Frontal cortex (tissue), 4 donors: Measurements from ENCODE around the gene HAAO. TPM values are rescaled to one million over a fixed set of nuclear protein-coding genes. Genes with fewer than 3 reads are reported as not detected.

Experiments
- DNase-seq, 2 donors: peaks; one replicate each; pipeline ENCODE4 v3.0.0; 2012; ENCODE audit warnings: low spot score in 2 of 2
- FAIRE-seq: peaks from 2 replicates; lab custom pipeline; 2012; peaks lifted over from hg19 to GRCh38; lab: Jason Lieb, UNC
- total RNA-seq: library from RNA; depleted of rRNA; stranded (reverse); fragments of >200 nt; gene quantifications from one replicate; pipeline ENCODE4 v1.2.3, GENCODE V29; 2014
- donor health status: control.
- donor health status: control.
- donor health status: control.

The HAAO gene
- total RNA-seq, 1 donor from 2014 or later, result 0.82 TPM

DNA sequence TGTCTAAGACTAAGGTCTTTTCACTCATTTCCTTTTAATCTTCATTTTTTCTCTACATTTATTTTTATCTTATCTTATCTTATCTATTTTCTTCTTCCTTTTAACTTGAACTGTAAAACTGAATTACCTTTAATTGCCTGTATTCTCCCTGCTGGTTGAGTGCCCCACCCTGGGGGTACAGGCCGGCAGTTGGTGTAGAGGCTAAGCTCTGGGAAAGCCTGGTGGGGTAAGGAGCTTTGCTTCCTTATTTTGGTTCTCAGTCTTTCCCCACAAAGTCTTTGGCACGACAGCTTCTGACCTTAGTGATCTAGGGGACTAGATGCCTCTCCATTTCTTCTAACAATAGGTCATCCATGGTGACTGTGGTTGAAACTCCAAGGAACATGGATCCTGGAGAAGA lies 26.8 kb upstream of the HAAO start:
- DNase-seq, result no peak

DNA sequence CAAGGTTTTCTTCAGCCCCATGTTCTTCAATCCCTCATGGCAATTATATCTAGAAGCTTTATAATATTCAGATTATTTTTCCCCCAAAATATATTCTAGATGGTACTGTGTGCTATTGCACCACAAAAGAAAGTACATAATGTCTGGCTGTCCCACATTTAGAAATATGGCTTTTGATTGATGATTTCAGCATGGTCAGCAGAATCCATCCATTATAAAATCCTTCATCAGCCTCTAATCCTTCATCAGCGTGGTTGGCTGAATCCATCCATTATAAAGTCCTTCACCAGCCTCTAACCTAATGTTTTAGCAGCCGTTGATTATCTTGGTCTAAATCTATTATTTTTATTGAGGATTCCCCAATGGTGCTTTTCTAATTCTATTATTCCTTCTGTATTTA lies 23.3 kb upstream of the HAAO start:
- no peak for FAIRE-seq
- DNase-seq, result no peak

More for the DNA sequence above, 26.8 kb upstream of the HAAO start:
- no peak for FAIRE-seq

DNA sequence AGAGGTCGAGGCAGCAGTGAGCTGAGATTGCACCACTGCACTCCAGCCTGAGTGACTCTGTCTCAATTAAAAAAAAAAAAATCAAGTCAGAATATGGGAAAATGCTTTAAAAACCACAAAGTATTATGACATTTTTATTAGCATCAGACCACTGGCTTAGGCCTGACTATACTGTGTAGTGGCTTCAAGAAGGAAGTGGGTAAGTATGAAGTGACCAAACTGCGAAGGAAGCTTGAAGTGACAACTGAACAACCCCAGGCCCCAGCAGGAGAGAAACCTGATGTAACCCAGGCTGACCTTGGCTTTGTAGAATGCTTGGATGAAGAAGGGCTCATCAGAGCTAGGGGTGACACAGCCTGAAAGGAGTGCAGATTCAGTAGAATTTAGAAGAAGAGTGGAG lies 21.4 kb upstream of the HAAO start:
- FAIRE-seq (no peak), DNase-seq (no peak)

DNA sequence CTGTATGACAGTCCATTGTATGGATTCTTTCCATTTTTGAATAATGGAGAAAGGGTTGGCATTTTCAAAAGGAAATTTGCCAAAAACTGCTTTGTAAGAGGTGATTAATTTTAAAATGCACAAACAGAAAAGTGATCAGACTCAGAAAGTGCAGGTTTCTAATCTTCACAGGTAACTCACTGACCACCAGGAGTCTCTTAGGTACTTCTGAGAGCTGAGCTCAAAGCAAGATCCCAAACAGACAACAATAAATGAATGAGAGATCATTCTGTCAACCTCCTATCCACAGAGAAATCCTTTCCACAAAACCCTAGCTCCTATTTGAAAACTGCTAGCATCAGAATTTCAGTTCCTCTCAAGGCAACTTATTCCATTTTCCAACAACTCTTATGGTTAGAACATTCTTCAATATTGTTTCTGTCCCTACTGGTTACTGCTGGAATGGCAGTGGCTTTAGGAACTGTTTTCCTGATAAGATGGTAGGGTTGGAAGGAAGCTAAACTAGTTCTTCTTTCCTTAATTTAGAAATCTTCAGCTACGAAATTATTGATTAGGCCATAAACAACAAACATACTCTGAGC lies 20.6 kb upstream of the HAAO start:
- FAIRE-seq (no peak), DNase-seq (no peak)

DNA sequence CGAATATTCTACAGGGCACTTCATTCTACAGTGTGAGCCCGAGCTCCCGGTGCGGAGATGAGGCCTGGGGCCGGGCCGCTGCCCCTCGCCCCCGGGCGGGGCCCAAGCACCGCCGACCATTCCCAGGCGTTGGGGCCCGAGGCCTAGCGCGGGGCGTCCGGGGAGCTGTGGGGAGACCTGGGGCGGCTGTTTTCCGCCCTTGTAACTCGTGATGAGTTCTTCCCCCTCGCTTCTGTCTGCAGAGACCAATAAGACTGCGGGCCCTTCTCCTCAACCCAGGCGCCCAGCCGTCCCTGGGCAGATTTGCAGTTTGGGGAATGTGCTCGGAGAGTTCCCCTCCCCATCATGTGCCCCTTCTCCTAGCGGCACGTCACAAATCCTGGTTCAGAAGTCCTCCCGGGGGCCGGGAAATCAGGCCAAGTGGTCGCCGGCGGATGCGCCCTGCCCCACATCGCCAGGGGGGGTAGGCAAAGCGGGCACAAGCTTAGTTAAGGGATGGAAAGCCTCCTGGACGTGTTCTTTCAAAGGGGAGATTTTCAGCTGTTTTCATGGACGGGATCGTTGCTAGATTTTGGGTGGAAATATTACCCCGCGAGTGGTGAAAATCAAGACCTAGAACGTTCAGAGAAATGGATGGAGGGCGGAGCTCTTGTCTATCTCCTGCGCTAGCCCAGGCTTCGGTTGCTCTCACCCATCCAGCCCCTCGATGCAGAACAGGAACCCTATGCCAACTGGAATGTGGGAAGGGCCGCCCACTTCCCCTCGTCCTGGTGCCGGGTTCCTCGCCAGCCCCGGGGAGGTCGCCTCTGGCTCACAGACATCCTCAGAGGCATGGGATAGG lies 18.8 kb upstream of the HAAO start:
- no peak for FAIRE-seq
- peak; percentile 57 to 68 for DNase-seq

DNA sequence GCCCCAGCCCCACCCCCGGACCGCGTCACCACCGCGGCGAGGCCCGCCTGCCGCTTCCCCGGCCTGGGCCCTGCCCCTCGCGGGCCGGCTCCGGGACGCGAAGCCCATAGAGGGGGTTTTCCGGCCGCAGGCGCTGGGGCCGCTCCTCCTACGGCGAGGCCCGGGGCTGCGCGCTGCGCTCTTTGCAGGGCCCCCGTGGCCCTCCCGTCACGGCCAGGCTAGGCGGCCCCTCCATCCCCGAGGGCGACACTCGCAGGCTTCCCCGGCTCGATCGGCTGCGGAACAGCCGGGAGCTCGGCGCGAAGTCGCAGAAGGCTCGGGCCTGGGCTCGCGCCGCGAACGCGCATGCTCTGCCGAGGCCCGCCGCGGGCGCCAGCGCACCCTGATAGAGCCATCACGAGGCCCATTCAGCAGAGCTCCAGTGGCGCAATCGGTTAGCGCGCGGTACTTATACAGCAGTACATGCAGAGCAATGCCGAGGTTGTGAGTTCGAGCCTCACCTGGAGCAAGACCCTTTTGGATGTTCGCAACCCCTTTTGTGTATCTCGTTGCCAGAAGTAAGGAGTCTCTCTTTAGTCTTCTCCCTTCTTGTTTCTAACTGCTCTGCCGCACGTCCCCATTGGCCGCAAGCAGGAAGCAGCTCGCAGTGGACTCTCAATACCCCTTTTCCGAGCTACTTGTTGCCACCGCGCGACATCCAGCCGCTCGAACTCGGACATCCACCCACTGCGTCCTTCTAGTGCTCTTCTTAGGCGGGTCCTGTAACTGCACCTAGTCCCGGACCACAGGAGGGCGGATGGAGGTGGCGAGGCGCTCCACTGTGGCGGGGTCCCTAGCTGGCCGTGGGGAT lies 18.0 kb upstream of the HAAO start:
- no peak for FAIRE-seq
- DNase-seq, result peak; percentile 87 to 92

DNA sequence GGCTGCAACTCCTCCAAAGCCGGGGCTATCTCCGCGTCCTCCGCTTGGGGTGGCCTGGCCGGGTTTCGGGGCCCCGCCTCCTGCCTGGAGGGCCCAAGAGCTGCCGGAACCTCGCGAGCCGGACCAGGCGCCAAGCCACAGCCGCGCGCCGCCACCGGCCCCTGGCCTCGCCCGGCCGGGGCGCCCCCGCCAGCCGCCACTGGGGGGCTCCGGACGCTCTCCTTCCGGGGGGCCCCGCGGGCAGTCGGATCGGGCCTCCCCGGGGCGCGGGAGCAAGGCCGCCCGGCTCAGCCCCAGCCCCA lies 17.4 kb upstream of the HAAO start:
- DNase-seq (peak in 1 of 2 donors; percentile 81), FAIRE-seq (no peak)

DNA sequence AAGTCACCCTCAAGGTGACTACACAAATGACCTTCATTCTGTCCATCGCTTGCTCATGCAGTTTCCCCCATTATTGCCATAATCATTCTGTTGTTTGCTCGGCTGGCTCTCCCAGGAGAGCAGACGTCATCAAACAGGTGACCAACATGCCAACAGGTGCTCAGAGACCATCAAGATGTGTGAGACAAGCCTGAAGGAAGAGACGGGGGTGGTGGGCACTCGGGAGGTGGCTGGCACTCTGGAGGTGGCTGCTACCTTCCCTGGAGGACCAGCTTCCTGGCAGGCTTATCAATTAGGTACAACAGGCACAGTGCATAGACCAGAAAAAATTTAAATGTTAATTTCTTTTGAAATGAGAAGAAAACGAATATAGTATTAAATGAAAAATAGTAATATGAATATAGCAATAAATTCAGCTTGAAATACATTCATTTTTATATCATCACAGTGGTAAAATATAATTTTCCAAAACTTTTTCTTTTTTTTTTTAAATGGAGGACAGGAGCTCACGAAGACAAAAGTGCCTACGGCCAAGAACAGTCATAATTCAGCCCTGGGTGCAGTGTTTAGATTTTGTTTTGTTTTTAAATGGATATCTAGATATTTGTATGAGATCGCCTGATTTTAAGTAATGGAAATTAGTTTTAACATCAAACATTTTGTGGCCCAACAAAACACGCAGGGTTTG lies 16.9 kb upstream of the HAAO start:
- no peak for FAIRE-seq
- no peak for DNase-seq

DNA sequence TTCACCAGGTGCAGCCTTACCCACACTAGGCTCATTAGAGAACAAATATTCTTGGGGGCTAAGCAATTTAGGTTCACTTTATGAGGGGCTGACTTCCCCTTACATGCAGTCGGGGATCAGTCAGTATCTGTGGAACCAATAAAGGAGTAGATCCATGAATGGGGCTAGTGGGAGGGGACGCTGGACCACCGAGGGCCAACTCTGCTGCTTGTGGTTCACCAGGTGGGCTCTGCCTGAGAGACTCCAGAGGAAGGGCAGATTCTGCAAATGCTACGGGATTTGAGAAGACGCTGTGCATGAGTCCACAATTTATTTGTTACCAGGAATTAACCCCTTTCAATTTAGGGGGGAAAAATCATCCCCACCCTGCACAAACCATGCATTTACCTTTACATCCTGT lies 15.9 kb upstream of the HAAO start:
- DNase-seq (no peak), FAIRE-seq (no peak)

DNA sequence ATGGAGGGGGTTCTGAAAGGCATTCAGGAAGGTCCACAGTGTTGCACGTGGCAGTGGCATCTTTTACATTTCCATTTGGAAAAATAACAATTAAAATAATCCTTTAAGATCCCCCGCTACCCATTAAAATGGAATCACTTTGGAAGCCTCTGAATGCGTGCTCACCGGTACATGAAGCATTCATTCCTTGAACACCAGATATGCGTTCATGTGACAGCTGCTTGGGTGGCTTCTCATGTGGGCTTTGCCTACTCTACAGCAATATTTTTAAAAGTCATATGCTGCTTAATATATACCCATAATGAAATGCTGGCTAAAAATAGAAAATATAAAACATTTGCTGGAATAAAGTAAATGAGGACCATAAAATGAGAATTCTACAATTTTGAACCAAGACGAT lies 14.4 kb upstream of the HAAO start:
- FAIRE-seq (no peak), DNase-seq (no peak)

DNA sequence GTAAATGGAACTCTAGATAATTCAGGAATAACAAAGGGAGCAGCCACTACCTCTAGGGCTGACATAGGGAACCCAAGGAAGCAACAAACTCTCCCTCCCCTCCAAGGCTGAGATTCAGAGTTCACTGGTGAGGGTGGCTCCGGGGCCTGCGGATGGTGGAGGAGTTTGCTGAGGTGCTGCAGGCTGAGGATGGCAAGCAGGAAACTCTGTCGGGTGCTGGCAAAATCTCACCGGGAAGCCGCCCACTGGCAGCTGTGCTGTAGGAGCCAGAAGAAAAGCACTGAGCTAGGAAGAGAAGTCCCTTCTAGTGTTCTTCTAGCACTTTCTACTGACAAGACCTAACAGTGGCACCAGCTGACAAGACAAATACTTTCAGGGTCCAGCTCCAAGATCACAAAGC lies 12.5 kb upstream of the HAAO start:
- DNase-seq, result no peak
- no peak for FAIRE-seq

DNA sequence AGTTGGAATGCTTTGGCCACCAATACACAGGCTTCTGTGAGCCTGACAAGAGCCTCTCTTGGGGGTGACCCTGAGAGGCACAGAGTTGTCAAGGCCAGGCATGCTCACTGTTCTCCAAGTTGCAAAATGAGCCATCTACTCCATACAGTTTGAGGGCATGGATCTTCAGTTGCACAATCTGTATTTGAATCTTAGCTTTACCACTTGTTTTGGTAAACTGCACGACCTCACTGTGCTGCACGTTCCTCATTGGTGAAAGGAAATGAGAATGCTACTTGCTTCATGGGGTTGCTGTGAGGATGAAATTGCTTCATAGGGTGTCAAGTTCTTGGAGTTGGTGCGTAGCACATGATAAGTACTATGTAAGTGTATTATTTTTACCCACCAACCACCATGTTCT lies 12.0 kb upstream of the HAAO start:
- DNase-seq, result no peak
- FAIRE-seq, result no peak

DNA sequence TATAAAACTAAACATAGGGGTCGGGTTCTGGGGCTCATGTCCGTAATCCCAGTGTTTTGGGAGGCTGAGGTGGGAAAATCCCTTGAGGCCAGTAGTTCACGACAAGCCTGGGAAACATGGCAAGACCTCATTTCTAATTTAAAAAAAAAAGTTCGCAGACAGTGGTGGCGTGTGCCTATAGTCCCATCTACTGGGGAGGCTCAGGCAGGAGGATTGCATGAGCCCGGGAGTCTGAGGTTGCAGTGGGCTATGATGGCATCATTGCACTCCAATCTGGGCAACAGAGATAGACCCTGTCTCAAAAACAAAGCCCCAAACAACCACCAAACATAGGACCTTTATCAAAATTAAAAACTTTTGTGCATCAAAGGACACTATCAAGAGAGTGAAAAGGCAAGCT lies 9.8 kb upstream of the HAAO start:
- FAIRE-seq (no peak), DNase-seq (no peak)

DNA sequence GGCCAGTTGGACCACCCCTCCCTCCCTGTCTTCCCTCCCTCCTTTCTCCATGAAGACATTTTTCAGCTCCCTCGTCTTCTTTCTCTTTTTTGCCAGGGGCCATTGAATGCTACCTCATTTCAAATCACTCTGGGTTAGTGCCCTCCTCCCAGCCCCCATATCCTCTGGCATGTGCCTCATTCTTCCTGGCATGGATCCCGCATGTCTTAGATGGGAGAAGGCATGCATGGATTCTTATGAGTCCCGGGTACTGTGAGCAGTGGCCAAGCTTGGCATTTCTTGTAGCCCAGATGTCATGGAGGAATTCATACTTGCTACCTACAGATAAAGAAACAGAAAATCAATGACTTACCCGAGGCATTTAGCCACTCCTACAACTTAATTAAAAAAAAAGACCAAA lies 9.0 kb upstream of the HAAO start:
- no peak for FAIRE-seq
- no peak for DNase-seq

DNA sequence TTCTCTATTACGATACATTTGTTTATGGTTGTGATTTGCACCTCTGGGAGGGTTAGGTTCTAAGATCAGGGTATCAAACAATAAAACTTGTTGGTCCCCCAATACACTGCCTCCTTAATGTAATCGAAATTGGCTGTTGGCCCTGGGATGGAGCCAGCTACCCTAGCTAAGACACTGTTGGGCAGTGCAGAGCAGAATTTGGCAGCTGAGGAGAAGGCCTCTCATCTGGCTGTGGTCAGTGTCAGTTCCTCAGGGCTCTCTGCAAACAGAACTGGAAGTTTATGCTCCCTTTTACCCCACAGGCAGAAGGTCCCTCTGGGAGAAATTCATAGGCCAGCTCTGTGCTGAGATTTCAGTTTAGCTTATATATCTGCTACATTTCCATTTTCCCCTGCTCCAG lies 8.6 kb upstream of the HAAO start:
- no peak for FAIRE-seq
- no peak for DNase-seq

DNA sequence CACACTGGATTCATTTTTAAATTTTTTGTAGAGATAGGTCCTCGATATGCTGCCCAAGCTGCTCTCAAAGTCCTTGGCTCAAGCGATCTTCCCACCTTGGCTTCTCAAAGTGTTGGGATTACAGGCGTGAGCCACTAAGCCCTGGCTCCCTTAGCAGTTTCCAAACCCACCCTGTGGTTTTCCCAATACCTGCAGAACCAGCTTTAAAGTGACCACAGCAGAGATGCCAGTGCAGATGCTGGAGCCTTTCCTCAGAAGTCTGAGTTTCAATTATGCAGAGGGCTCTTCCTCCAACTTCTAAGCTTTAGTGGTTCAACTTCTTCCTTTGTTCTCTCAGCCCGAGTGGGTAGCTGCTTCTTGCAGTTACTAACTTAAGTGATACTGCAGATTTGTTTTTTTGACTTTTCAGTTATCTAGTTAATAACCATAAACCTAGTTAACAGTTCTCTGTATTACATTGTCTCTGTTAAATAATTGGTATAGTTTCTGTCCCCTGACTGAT lies 8.1 kb upstream of the HAAO start:
- FAIRE-seq (no peak), DNase-seq (no peak)

DNA sequence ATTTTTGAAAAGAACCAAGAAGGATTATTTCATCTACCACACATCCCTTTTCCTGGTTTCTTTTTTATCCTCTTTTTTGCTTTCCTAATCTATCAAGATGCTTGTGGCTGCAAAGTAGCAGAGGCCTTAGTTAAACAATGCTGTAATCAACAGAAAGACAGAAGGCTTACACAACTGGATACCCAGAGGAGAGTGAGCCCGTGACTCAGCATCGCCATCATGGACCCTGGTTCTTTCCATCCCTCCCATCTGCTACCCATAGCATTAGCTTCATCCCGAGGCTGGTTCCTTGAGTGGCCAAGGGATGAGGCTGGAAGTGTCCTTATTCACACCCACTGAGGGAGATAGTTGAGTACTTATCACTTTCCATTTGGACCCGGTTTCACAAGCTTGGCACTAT lies 7.5 kb upstream of the HAAO start:
- FAIRE-seq (no peak), DNase-seq (no peak)

DNA sequence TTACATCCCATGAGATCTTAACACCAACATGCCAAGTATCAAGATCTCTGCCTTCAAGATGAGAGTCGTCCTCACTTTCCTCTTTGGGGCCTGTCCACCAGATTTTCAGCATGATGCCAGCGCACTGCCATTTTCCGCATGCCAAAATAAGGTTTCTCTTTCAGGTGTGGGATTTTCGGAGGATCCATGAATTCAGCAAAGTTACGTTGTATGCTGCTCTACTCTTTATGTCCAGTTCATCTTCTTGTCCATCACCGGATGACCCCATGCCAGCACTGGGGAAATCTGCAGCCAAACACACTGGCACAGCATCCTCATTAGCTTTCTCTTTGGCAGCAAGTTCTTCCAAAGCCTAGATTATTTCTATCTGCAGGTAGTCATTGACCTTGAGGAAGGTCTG lies 4.9 kb upstream of the HAAO start:
- no peak for DNase-seq
- FAIRE-seq, result no peak

DNA sequence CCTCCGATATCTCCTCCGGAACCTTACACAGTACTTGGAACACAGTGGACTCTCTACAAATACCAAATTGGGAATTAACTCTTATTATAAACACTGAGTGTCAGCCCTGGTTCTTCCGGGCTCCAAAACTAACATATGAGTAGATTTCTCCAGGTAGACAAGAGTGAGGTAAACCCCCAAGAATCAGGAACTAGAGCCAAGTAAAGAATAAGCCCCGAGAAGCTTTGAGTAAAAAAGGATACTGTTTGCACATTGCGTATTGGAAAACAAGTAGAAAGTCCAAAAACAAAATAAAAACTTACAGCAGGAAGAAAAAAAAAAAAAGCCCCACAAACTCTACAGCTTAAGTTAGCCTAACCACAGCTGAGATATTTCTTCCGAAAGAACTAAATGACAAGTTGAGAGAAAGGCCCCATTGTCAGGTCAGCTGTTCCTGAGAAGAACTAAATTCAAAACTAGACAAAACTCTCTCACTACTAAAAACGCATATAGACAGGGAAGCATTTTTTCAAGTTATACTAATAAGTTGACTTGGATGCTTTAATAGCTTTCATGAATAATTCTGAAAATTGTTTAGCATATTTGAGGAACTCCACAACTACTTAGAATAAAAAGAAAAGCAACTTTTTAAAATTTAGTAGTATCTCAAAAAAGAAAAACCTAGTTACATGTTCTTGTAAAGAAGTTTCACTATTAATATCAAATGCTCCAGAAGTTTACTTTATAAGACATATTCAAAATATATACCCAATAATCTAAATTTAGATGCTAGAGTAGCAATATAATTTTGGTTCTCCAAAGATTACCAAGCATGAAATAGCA lies 4.3 kb upstream of the HAAO start:
- DNase-seq (no peak), FAIRE-seq (no peak)
